Liver (tissue), 9 donors: Measurements from ENCODE around the gene TWIST2. TPM values are rescaled to one million over a fixed set of nuclear protein-coding genes. Genes with fewer than 3 reads are reported as not detected.

Experiments
- DNase-seq: peaks from one replicate; pipeline ENCODE4 v3.0.0-alpha.2; 2017; ENCODE audit warnings: low spot score
- H3K27ac ChIP-seq, 2 donors: one replicate each; pipeline ENCODE4 v1.7.0; 2013; ENCODE audit warnings: inconsistent platforms in 2 of 2, low read length in 2 of 2, control low read depth in 1 of 2, low read depth in 1 of 2, mild to moderate bottlenecking in 1 of 2
- H3K27me3 ChIP-seq, 4 donors: one replicate each; pipeline versions ENCODE4 v1.6.1 to v1.7.0; 2013; ENCODE audit warnings: low read length in 3 of 4, inconsistent platforms in 1 of 4, mild to moderate bottlenecking in 1 of 4, moderate library complexity in 1 of 4; ENCODE audit not compliant: control insufficient read depth in 4 of 4, insufficient read depth in 4 of 4
- H3K36me3 ChIP-seq, 4 donors: one replicate each; pipeline versions ENCODE4 v1.6.1 to v1.7.0; 2013; ENCODE audit warnings: low read length in 3 of 4, mild to moderate bottlenecking in 3 of 4, low read depth in 1 of 4, moderate library complexity in 1 of 4; ENCODE audit not compliant: control insufficient read depth in 4 of 4, insufficient read depth in 3 of 4
- H3K4me1 ChIP-seq, 4 donors: one replicate each; pipeline versions ENCODE4 v1.6.1 to v1.7.0; 2013; ENCODE audit warnings: low read length in 3 of 4, mild to moderate bottlenecking in 3 of 4, moderate library complexity in 1 of 4; ENCODE audit not compliant: control insufficient read depth in 4 of 4, insufficient read depth in 4 of 4
- H3K4me3 ChIP-seq, 3 donors: one replicate each; pipeline versions ENCODE4 v1.6.1 to v1.7.0; 2013; ENCODE audit warnings: low read length in 3 of 3, control low read depth in 1 of 3, low read depth in 1 of 3, mild to moderate bottlenecking in 1 of 3
- H3K9ac ChIP-seq, 2 donors: one replicate each; pipeline ENCODE4 v1.7.0; 2013; ENCODE audit warnings: low read length in 2 of 2, mild to moderate bottlenecking in 2 of 2, moderate library complexity in 2 of 2, control low read depth in 1 of 2, low read depth in 1 of 2
- H3K9me3 ChIP-seq, 4 donors: one replicate each; pipeline versions ENCODE4 v1.6.1 to v1.7.0; 2013; ENCODE audit warnings: low read length in 3 of 4; ENCODE audit not compliant: control insufficient read depth in 4 of 4
- EGR1 ChIP-seq, 2 donors: IDR thresholded peaks; 2 replicates each; pipeline ENCODE4 v1.6.1; 2016 to 2018; ENCODE audit warnings: antibody characterized with exemption in 2 of 2, low read depth in 2 of 2
- FOXA1 ChIP-seq: IDR thresholded peaks from 2 replicates; pipeline ENCODE4 v1.6.1; 2016; ENCODE audit warnings: antibody characterized with exemption
- FOXA2 ChIP-seq: IDR thresholded peaks from 2 replicates; pipeline ENCODE4 v1.6.1; 2016; ENCODE audit warnings: antibody characterized with exemption
- GABPA ChIP-seq, 2 donors: IDR thresholded peaks in 1 of 2; conservative IDR thresholded peaks in 1 of 2; 2 replicates each; pipeline ENCODE4 v1.6.1; 2016; ENCODE audit warnings: antibody characterized with exemption in 2 of 2, mild to moderate bottlenecking in 1 of 2, moderate library complexity in 1 of 2
- HNF4A ChIP-seq, 2 donors: conservative IDR thresholded peaks; 2 replicates each; pipeline ENCODE4 v1.6.1; 2016; ENCODE audit warnings: antibody characterized with exemption in 2 of 2, mild to moderate bottlenecking in 2 of 2
- HNF4G ChIP-seq: IDR thresholded peaks from 2 replicates; pipeline ENCODE4 v1.6.1; 2016; ENCODE audit warnings: antibody characterized with exemption
- JUND ChIP-seq, 2 donors: IDR thresholded peaks; 2 replicates each; pipeline ENCODE4 v1.6.1; 2016; ENCODE audit warnings: antibody characterized with exemption in 2 of 2
- NR2F2 ChIP-seq: IDR thresholded peaks from 2 replicates; pipeline ENCODE4 v1.6.1; 2016; ENCODE audit warnings: antibody characterized with exemption
- RAD21 ChIP-seq, 2 donors: IDR thresholded peaks; 2 replicates each; pipeline ENCODE4 v1.6.1; 2016; ENCODE audit warnings: antibody characterized with exemption in 2 of 2, mild to moderate bottlenecking in 2 of 2
- RXRA ChIP-seq, 2 donors: IDR thresholded peaks; 2 replicates each; pipeline ENCODE4 v1.6.1; 2017 to 2018; ENCODE audit warnings: antibody characterized with exemption in 2 of 2, mild to moderate bottlenecking in 1 of 2
- SP1 ChIP-seq: IDR thresholded peaks from 2 replicates; pipeline ENCODE4 v1.6.1; 2018; ENCODE audit warnings: antibody characterized with exemption, mild to moderate bottlenecking
- TAF1 ChIP-seq: conservative IDR thresholded peaks from 2 replicates; pipeline ENCODE4 v1.6.1; 2016; ENCODE audit warnings: antibody characterized with exemption, mild to moderate bottlenecking
- YY1 ChIP-seq: IDR thresholded peaks from 2 replicates; pipeline ENCODE4 v1.6.1; 2016; ENCODE audit warnings: antibody characterized with exemption, mild to moderate bottlenecking
- WGBS: extraction: QIAGEN DNeasy Blood & Tissue Kit; methylation state at CpG from one replicate; pipeline ENCODE4 v1.1.7; 2013; 5-methylcytosine and 5-hydroxymethylcytosine counted together
- polyA plus RNA-seq, 2 donors: library from polyadenylated mRNA; stranded (reverse) in 1 of 2; unstranded in 1 of 2; fragments of 200-250 nt in 1 of 2; fragments of >200 nt in 1 of 2; fragmentation: Nextera tagmentation in 1 of 2; extraction: Ambion mirVana in 1 of 2; gene quantifications; one replicate each; pipeline versions ENCODE4 v1.2.1 to v1.2.3, GENCODE V29; 2013 to 2015
- total RNA-seq, 2 donors: library from RNA; depleted of rRNA; stranded (reverse); fragments of >200 nt; gene quantifications; one replicate each; pipeline ENCODE4 v1.2.3, GENCODE V29; 2014
- TF ChIP-seq, protein P1 (sequence below): IDR thresholded peaks from 2 replicates; pipeline ENCODE4 v1.6.1; 2016; ENCODE audit warnings: antibody characterized with exemption, mild to moderate bottlenecking
- TF ChIP-seq, protein P2 (sequence below): IDR thresholded peaks from 2 replicates; pipeline ENCODE4 v1.6.1; 2016; ENCODE audit warnings: antibody characterized with exemption
- TF ChIP-seq, protein P3 (sequence below): IDR thresholded peaks from 2 replicates; pipeline ENCODE4 v1.6.1; 2016; ENCODE audit warnings: antibody characterized with exemption
- TF ChIP-seq, protein P4 (sequence below): fragments of 150-350 bp; IDR thresholded peaks from 2 replicates; pipeline ENCODE4 v1.5.1; 2017; ENCODE audit warnings: improper control_type of control experiment, low read depth, low read length; ENCODE audit not compliant: missing input control
- donor health status: healthy.
- donor health status: healthy.
- donor health status: healthy.
- donor health status: healthy.
- donor health status: healthy.

Gene TWIST2
- total and polyA plus RNA-seq, 4 donors = 0.17 to 0.20 (median 0.19) TPM; not detected in 1

DNA sequence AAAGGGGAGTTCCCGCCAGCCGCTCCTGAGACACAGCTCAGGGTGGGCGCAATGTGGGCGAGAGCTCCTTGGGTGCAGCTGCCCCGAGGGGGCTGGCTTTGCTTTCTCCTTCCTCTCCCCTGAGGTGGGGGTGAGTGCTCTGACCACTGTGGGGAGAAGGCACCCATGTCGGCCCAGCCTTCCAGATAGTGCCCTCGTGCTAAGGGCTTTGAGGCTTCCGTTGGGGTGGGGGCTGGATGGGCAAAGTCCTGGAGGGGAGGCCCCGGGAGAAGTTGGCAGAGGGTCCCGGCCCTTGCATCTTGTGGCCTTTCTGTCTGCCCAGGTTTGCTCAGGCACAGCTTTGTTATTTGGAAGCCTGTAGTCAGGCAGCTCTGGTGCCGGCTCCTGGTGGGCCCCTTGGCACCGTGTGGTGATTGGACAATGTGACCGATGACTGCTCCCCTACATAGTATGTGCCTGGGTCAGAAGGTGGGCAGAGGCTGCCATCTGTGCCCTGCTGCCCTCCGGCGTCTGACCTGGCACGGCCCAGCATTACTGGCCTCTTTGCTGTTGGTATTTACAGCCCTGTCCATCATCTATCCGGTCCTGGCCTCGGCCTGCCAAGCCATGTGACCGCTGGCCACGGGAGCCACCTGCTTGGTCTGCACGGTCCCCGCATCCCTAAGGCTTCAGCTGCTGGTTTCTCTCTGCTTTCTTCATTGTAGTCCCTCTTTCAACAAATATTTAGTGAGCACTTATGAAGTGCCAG is 50.8 kb downstream of the TWIST2 start:
- WGBS = 87% methylated on average over 22 of the region's 22 CpGs
- Histone ChIP-seq H3K4me3 (no peak overlapping the region), H3K4me1 (no peaks in the 10 kb centered on the region), H3K27ac (no peak overlapping the region), H3K36me3 (no peaks in the 10 kb centered on the region), H3K27me3 (peaks cover 0 to 3% (median 0%) of the 10 kb centered on the region in 4 donors), H3K9me3 (no peaks in the 10 kb centered on the region), H3K9ac (no peak overlapping the region)
- DNase-seq = no peak
- TF ChIP-seq, protein P1, sequence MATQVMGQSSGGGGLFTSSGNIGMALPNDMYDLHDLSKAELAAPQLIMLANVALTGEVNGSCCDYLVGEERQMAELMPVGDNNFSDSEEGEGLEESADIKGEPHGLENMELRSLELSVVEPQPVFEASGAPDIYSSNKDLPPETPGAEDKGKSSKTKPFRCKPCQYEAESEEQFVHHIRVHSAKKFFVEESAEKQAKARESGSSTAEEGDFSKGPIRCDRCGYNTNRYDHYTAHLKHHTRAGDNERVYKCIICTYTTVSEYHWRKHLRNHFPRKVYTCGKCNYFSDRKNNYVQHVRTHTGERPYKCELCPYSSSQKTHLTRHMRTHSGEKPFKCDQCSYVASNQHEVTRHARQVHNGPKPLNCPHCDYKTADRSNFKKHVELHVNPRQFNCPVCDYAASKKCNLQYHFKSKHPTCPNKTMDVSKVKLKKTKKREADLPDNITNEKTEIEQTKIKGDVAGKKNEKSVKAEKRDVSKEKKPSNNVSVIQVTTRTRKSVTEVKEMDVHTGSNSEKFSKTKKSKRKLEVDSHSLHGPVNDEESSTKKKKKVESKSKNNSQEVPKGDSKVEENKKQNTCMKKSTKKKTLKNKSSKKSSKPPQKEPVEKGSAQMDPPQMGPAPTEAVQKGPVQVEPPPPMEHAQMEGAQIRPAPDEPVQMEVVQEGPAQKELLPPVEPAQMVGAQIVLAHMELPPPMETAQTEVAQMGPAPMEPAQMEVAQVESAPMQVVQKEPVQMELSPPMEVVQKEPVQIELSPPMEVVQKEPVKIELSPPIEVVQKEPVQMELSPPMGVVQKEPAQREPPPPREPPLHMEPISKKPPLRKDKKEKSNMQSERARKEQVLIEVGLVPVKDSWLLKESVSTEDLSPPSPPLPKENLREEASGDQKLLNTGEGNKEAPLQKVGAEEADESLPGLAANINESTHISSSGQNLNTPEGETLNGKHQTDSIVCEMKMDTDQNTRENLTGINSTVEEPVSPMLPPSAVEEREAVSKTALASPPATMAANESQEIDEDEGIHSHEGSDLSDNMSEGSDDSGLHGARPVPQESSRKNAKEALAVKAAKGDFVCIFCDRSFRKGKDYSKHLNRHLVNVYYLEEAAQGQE = no peak
- TF ChIP-seq TAF1 (no peak), RAD21 (IDR thresholded peaks at IDR 0.05) (no peak), JUND (IDR thresholded peaks at IDR 0.05) (no peak), NR2F2 (no peak), SP1 (no peak)
- TF ChIP-seq, protein P2, sequence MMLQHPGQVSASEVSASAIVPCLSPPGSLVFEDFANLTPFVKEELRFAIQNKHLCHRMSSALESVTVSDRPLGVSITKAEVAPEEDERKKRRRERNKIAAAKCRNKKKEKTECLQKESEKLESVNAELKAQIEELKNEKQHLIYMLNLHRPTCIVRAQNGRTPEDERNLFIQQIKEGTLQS = no peak

DNA sequence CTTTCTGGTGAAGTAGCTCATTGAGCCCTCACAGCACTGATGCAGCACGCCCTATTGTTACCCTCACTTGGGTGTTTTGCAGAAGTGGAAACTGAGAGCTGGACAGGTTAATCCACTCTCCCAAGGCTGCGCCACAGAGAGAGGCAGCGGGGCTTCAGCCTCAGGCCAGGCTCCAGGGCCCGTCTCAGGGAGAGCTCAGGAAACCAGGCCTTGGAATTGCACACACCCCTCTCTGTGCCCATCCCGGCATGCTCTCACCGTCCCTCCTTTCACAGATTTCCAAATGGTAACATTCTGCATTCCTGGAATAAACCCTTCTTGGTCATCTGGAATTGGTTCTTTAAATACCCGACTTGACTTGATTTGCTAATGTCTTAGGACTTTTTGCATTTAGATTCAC is 51.5 kb downstream of the TWIST2 start:
- WGBS = 85% methylated on average over 7 of the region's 7 CpGs
- Histone ChIP-seq H3K27ac (no peak overlapping the region), H3K4me3 (no peak overlapping the region), H3K4me1 (no peaks in the 10 kb centered on the region), H3K9me3 (no peaks in the 10 kb centered on the region), H3K36me3 (no peaks in the 10 kb centered on the region), H3K27me3 (peaks cover 0 to 3% (median 0%) of the 10 kb centered on the region in 4 donors), H3K9ac (no peak overlapping the region)
- no peak for DNase-seq
- TF ChIP-seq FOXA2 = no peak
- TF ChIP-seq, protein P2 = no peak
- TF ChIP-seq, protein P3, sequence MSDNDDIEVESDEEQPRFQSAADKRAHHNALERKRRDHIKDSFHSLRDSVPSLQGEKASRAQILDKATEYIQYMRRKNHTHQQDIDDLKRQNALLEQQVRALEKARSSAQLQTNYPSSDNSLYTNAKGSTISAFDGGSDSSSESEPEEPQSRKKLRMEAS = no peak
- no peak for TF ChIP-seq RXRA (IDR thresholded peaks at IDR 0.05)
- no peak for TF ChIP-seq EGR1 (IDR thresholded peaks at IDR 0.05; ENCODE audit: low read depth in 2 of 2)
- no peak for TF ChIP-seq JUND (IDR thresholded peaks at IDR 0.05)
- TF ChIP-seq TAF1 = no peak

DNA sequence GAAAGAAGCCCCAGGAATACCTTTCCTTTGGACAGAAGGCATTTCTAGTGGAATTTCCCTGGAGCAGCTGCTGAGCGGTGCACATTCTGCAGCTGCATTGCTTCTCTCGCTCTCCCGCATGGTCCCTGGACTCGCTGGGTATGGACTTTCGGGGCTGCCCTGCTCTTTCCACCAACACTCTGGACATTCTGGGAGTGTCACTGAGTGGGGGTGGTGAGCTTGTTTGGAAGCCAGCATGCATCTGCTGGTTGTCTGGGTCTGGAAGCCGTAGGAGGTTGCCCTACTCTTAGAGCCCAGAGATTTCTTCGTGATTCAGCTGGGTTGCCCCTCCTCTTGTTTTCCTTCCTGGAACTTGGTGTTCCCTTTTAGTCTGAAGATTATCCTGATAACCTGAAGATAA is 52.6 kb downstream of the TWIST2 start:
- TF ChIP-seq FOXA2 (no peak), RXRA (IDR thresholded peaks at IDR 0.05) (no peak), GABPA (IDR thresholded peaks at IDR 0.05 in 1 of 2, conservative IDR thresholded peaks at IDR 0.05 in 1 of 2) (no peak), SP1 (no peak), FOXA1 (no peak), HNF4A (conservative IDR thresholded peaks at IDR 0.05) (no peak), YY1 (no peak), RAD21 (IDR thresholded peaks at IDR 0.05) (no peak), JUND (IDR thresholded peaks at IDR 0.05) (no peak), EGR1 (IDR thresholded peaks at IDR 0.05; ENCODE audit: low read depth in 2 of 2) (no peak), NR2F2 (no peak), HNF4G (no peak)
- TF ChIP-seq, protein P4, sequence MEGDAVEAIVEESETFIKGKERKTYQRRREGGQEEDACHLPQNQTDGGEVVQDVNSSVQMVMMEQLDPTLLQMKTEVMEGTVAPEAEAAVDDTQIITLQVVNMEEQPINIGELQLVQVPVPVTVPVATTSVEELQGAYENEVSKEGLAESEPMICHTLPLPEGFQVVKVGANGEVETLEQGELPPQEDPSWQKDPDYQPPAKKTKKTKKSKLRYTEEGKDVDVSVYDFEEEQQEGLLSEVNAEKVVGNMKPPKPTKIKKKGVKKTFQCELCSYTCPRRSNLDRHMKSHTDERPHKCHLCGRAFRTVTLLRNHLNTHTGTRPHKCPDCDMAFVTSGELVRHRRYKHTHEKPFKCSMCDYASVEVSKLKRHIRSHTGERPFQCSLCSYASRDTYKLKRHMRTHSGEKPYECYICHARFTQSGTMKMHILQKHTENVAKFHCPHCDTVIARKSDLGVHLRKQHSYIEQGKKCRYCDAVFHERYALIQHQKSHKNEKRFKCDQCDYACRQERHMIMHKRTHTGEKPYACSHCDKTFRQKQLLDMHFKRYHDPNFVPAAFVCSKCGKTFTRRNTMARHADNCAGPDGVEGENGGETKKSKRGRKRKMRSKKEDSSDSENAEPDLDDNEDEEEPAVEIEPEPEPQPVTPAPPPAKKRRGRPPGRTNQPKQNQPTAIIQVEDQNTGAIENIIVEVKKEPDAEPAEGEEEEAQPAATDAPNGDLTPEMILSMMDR = no peak
- TF ChIP-seq, protein P3 = no peak
- DNase-seq = no peak
- Histone ChIP-seq H3K36me3 (no peaks in the 10 kb centered on the region), H3K9ac (no peak overlapping the region), H3K9me3 (no peaks in the 10 kb centered on the region), H3K4me1 (no peaks in the 10 kb centered on the region), H3K27me3 (peaks cover 0 to 3% (median 0%) of the 10 kb centered on the region in 4 donors), H3K4me3 (no peak overlapping the region), H3K27ac (no peak overlapping the region)
- WGBS = 76% methylated on average over 7 of the region's 7 CpGs
